GM10248 (cell line): ENCODE results near the gene CLEC16A.

Experiments used
- CTCF ChIA-PET: fragments of 300-600 bp; sonication (Branson Sonifier 250); formaldehyde crosslinking; extraction: SDS; loops from one replicate; lab custom pipeline; 2021; ENCODE audit warnings: antibody characterized with exemption; lab: Yijun Ruan, JAX
- POLR2A ChIA-PET: fragments of 350-650 bp; sonication (Branson Sonifier 250); formaldehyde crosslinking; extraction: SDS; loops from one replicate; lab custom pipeline; 2020; ENCODE audit warnings: antibody characterized with exemption; lab: Yijun Ruan, JAX
- DNase-seq: peaks from one replicate; pipeline ENCODE4 v3.0.0; 2012; ENCODE audit errors: extremely low spot score
- TF ChIP-seq, protein P1 (sequence below): IDR thresholded peaks from 2 replicates; pipeline ENCODE4 v1.5.1; 2012; ENCODE audit warnings: mild to moderate bottlenecking, low read depth; ENCODE audit errors: extremely low read depth, missing control alignments, control extremely low read depth

Gene CLEC16A

DNA sequence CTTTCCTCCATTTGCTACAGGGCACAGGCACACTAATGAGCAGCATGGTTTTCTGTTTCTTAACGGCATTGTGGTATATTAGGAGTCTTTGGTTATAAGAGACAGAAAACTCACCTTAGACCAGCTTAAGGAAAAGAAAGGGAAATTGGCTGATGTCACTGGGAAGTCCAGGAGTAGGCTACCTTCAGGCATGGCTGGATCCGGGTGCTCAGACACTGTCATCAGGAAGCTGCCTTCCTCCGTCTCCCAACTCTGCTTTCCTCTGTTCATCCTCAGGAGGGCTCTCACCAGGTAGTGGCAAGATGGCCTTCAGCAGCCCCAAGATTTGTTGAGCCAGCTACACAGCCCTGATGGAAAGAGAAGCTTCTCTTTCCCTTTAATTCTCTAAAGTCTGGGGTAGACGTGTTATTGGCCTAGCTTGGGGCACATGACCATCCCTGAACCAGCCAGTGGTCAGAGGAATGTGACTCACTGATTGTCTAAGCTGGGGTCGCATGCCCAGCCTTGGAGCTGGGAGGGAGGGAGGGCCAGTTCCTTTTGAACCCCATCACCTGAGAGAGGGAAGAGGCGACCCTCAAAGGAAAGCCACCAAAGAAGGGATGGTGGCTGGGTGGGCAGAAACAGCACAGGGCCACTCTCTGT is 117.4 kb downstream of the CLEC16A start:
- DNase-seq: no peak
- ChIA-PET POLR2A (interaction anchor here (0.6 kb wide), 1 partner anchor 194 kb away, joined by 3 read pairs; no protein-coding TSS in a partner anchor), CTCF (interaction anchor here (1.1 to 1.4 kb wide), 4 partner anchors 9 to 77 kb away, joined by 3 to 7 read pairs (median 4); no protein-coding TSS in a partner anchor)
- TF ChIP-seq, protein P1, sequence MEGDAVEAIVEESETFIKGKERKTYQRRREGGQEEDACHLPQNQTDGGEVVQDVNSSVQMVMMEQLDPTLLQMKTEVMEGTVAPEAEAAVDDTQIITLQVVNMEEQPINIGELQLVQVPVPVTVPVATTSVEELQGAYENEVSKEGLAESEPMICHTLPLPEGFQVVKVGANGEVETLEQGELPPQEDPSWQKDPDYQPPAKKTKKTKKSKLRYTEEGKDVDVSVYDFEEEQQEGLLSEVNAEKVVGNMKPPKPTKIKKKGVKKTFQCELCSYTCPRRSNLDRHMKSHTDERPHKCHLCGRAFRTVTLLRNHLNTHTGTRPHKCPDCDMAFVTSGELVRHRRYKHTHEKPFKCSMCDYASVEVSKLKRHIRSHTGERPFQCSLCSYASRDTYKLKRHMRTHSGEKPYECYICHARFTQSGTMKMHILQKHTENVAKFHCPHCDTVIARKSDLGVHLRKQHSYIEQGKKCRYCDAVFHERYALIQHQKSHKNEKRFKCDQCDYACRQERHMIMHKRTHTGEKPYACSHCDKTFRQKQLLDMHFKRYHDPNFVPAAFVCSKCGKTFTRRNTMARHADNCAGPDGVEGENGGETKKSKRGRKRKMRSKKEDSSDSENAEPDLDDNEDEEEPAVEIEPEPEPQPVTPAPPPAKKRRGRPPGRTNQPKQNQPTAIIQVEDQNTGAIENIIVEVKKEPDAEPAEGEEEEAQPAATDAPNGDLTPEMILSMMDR: no peak

DNA sequence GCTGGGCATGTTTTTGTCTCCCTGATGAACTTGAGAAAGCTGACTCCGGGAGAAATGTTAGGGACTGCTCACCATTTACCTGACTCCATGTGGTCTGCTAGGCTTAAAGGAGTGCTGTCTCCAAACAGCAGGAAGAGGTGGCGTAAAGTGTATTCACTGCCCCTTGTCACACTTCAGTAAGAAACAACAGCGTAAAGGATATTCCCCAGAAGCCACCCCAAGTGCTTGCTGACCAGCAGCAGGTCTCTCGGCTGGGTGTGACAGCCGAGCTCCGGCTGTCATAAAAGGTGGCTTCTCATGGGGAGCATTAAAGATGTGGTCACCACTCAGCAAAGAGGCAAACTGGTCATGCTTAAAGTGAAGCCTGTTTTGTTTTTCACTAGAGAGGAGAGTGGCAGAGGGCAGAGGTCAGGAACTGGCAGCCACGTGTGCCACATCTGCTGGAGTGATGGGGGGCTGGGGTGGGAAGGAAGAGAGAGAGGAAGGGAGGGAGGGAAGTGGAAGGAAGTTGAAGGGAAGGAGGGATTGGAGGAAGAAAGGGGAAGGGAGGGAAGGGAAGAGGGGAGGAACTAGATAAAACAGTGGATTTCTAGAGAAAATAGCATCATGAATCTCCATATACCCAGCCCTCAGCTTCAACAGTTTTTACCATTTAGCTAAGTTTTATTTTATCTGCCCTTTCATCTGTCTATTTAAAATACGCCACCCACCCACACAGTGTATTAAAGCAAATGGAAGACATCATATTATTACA is 119.3 kb downstream of the CLEC16A start:
- TF ChIP-seq, protein P1: no peak
- POLR2A ChIA-PET: interaction anchor here (0.6 kb wide), 1 partner anchor 100 kb away, joined by 3 read pairs; no protein-coding TSS in a partner anchor
- CTCF ChIA-PET: interaction anchor here (2.0 to 3.6 kb wide), 2 partner anchors 9 to 99 kb away, joined by 8 to 13 read pairs; no protein-coding TSS in a partner anchor
- DNase-seq: no peak

DNA sequence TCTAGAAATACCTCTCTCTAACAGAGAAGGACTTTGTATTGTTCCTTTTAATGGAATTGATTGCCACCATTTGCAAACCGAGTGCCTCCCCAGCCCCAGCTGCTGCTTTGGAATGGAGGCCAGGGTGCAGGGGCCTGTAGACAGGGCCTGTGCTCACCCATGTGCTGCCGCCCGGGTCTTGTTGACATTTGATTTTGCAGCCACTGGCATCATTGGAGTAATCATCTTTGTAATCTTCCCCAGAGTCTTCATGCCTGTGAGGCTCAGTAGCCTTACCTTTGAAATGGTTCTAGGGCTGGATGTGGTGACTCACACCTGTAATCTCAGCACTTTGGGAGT is 119.8 kb downstream of the CLEC16A start:
- ChIA-PET POLR2A (no interaction called here), CTCF (interaction anchor here (1.4 to 3.6 kb wide), 3 partner anchors 9 to 100 kb away, joined by 4 to 13 read pairs (median 8); no protein-coding TSS in a partner anchor)
- TF ChIP-seq, protein P1: no peak
- DNase-seq: no peak

DNA sequence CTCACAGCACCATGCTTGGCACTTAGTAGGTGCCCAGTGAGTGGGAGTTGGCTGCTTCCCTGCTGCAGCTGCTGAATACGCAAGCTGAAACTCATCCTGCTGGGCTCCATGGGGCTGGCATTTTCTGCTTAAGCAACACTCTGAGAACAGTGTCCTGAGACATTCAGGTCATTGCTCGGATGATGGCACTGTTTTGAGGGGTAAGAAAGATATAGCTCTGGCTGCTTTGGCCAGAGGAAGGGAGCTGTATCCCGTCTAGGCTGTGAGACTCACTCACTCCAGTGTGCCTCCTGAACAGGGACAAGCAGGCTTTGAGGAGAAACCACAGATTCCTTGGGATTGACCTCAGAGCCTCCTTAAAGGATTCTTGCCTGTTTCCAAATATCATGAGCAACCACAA is 120.5 kb downstream of the CLEC16A start:
- ChIA-PET CTCF (interaction anchor here (1.4 to 3.6 kb wide), 3 partner anchors 10 to 101 kb away, joined by 4 to 13 read pairs (median 8); no protein-coding TSS in a partner anchor), POLR2A (no interaction called here)
- DNase-seq: no peak
- TF ChIP-seq, protein P1: no peak

DNA sequence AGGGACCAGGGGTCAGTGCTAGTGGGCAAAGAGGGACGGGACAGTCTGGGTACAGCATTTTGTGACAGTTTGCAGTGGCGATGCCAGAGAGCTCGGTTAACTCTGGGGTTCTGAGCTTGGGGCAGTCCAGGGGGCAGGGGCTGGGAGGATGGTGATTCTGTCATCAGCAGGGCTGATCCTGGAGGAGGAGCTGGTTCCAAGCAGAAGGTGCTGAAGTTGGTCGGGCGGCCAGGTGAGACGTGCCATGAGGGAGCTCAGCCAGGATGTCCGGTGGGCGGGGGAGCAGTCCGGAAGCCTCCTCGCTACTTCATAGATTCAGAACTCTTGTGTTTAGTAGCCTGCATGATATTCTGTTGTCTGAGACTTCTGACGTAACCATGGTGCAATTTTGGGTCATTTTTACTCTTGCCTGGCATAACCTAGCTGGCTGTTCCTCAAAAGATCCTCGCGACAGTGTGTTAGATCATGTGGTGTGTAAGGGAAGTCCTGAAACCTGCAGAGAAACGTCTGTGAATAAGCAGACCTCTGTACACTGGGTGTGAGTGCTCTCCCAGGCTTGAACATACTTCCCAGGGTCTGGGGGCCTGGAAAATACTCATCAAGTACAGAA is 122.0 kb downstream of the CLEC16A start:
- no peak for DNase-seq
- CTCF ChIA-PET: interaction anchor here (1.3 to 3.6 kb wide), 3 partner anchors 11 to 24 kb away, joined by 3 to 13 read pairs (median 4); no protein-coding TSS in a partner anchor

More for the DNA sequence above, 122.0 kb downstream of the CLEC16A start:
- TF ChIP-seq, protein P1: no peak
- POLR2A ChIA-PET: no interaction called here
